Measurements from ENCODE around the gene SSH2. TPM values are rescaled to one million over a fixed set of nuclear protein-coding genes. Genes with fewer than 3 reads are reported as not detected.

The SSH2 gene
- total RNA-seq, 1 donor from 2014 or later: 23.0 TPM

GRCh38 chr17:29650396-29650795 is 279.6 kb downstream of the SSH2 start:
- Histone ChIP-seq H3K4me3 (ENCODE audit: low read length in 3 of 3) (no peak overlapping the region), H3K36me3 (ENCODE audit: control insufficient read depth in 3 of 3, insufficient read depth in 3 of 3, low read length in 3 of 3) (peaks cover 6 to 21% (median 17%) of the 10 kb centered on the region in 3 donors), H3K4me1 (ENCODE audit: control insufficient read depth in 3 of 3, insufficient read depth in 3 of 3, low read length in 3 of 3) (peaks cover 9 to 11% (median 11%) of the 10 kb centered on the region in 3 donors), H3K9me3 (ENCODE audit: control insufficient read depth in 3 of 3, low read length in 3 of 3) (no peaks in the 10 kb centered on the region), H3K9ac (ENCODE audit: low read depth in 1 of 3, low read length in 3 of 3) (no peak overlapping the region), H3K27me3 (ENCODE audit: control insufficient read depth in 3 of 3, insufficient read depth in 3 of 3, low read length in 3 of 3) (no peaks in the 10 kb centered on the region), H3K27ac (ENCODE audit: low read depth, low read length) (peak overlapping the region; percentile 19)

DNA sequence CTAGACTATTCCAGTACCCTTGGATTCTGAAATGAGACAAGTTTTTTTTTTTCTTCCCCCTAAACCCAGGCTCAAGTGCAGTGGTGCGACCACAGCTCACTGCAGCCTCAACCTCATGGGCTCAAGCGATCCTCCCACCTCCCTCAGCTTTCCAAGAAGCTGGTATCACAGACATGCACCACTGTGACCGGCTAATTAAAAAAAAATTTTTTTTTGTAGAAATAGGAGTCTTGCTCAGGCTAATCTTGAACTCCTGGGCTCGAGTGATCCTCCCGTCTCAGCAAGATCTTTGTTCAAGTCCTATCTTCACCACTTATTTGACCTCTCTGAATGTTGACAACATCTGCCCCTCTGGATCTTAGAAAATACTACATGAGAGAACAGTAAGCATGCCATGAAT is 280.7 kb downstream of the SSH2 start:
- Histone ChIP-seq H3K4me1 (ENCODE audit: control insufficient read depth in 3 of 3, insufficient read depth in 3 of 3, low read length in 3 of 3) (peaks cover 16 to 19% (median 18%) of the 10 kb centered on the region in 3 donors), H3K4me3 (ENCODE audit: low read length in 3 of 3) (no peak overlapping the region), H3K9me3 (ENCODE audit: control insufficient read depth in 3 of 3, low read length in 3 of 3) (no peaks in the 10 kb centered on the region), H3K27me3 (ENCODE audit: control insufficient read depth in 3 of 3, insufficient read depth in 3 of 3, low read length in 3 of 3) (no peaks in the 10 kb centered on the region), H3K36me3 (ENCODE audit: control insufficient read depth in 3 of 3, insufficient read depth in 3 of 3, low read length in 3 of 3) (peaks cover 6 to 16% (median 13%) of the 10 kb centered on the region in 3 donors), H3K27ac (ENCODE audit: low read depth, low read length) (peak overlapping the region; percentile 46), H3K9ac (ENCODE audit: low read depth in 1 of 3, low read length in 3 of 3) (no peak overlapping the region)

DNA sequence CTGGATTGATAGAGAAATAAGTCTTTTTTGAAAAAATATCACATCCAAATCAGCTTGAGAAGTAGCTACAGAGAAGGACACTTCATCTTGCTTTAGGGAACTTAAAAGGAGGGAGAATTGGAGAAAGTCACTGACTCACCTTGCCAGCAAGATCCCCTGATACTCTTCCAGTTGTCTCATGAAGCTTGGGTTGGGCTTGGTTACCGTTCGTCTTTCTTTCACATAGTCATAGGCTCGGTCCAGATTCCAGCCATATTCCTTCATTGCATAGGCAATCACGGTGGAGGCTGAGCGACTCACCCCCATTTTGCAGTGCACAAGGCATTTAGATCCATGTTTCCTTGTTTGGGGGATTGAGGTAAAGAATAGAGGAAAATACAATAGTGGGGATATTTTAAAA is 282.0 kb downstream of the SSH2 start:
- no peaks in the 10 kb centered on the region for H3K9me3 ChIP-seq (ENCODE audit: control insufficient read depth in 3 of 3, low read length in 3 of 3)
- H3K4me3 ChIP-seq (ENCODE audit: low read length in 3 of 3): no peak overlapping the region
- H3K9ac ChIP-seq (ENCODE audit: low read depth in 1 of 3, low read length in 3 of 3): no peak overlapping the region
- H3K4me1 ChIP-seq (ENCODE audit: control insufficient read depth in 3 of 3, insufficient read depth in 3 of 3, low read length in 3 of 3): peaks cover 25 to 32% (median 25%) of the 10 kb centered on the region in 3 donors
- no peaks in the 10 kb centered on the region for H3K27me3 ChIP-seq (ENCODE audit: control insufficient read depth in 3 of 3, insufficient read depth in 3 of 3, low read length in 3 of 3)
- peak overlapping the region; percentile 39 for H3K27ac ChIP-seq (ENCODE audit: low read depth, low read length)
- H3K36me3 ChIP-seq (ENCODE audit: control insufficient read depth in 3 of 3, insufficient read depth in 3 of 3, low read length in 3 of 3): peaks cover 6 to 13% (median 11%) of the 10 kb centered on the region in 3 donors

DNA sequence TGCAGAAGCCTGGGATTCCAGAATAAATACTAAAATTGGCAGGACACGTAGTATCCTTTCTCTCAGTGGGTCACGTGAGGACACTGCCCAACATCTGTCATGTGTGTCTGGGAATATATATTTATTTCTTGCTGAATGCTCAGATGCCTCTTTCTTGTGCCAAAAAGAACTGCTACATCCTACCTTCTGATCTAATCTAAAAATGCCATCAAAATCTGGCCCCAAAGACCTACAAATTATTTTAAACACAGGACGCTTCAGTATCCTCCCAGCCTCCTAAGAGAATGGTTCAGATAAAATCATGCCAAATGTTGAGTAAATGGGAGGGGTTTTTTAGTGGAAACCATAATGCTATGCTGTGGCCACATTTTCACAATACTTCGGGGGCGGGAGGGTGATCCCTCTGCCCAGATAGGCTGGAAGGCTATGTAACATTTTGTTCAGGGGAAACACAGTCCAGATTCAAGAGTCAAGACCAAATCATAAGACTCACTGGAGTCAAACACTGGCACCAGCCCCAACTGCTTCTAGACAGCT is 284.4 kb downstream of the SSH2 start:
- H3K36me3 ChIP-seq (ENCODE audit: control insufficient read depth in 3 of 3, insufficient read depth in 3 of 3, low read length in 3 of 3): peaks cover 6 to 10% (median 10%) of the 10 kb centered on the region in 3 donors
- no peaks in the 10 kb centered on the region for H3K27me3 ChIP-seq (ENCODE audit: control insufficient read depth in 3 of 3, insufficient read depth in 3 of 3, low read length in 3 of 3)
- no peaks in the 10 kb centered on the region for H3K9me3 ChIP-seq (ENCODE audit: control insufficient read depth in 3 of 3, low read length in 3 of 3)
- H3K4me3 ChIP-seq (ENCODE audit: low read length in 3 of 3): peak overlapping the region in 2 of 3 donors; percentile 14 to 27
- H3K4me1 ChIP-seq (ENCODE audit: control insufficient read depth in 3 of 3, insufficient read depth in 3 of 3, low read length in 3 of 3): peaks cover 46 to 50% (median 47%) of the 10 kb centered on the region in 3 donors
- H3K9ac ChIP-seq (ENCODE audit: low read depth in 1 of 3, low read length in 3 of 3): no peak overlapping the region
- H3K27ac ChIP-seq (ENCODE audit: low read depth, low read length): peak overlapping the region; percentile 72

GRCh38 chr17:29643817-29644160 is 286.2 kb downstream of the SSH2 start:
- Histone ChIP-seq H3K36me3 (ENCODE audit: control insufficient read depth in 3 of 3, insufficient read depth in 3 of 3, low read length in 3 of 3) (peaks cover 4 to 5% (median 4%) of the 10 kb centered on the region in 3 donors), H3K27me3 (ENCODE audit: control insufficient read depth in 3 of 3, insufficient read depth in 3 of 3, low read length in 3 of 3) (no peaks in the 10 kb centered on the region), H3K9me3 (ENCODE audit: control insufficient read depth in 3 of 3, low read length in 3 of 3) (no peaks in the 10 kb centered on the region), H3K27ac (ENCODE audit: low read depth, low read length) (peak overlapping the region; percentile 95), H3K4me3 (ENCODE audit: low read length in 3 of 3) (no peak overlapping the region), H3K9ac (ENCODE audit: low read depth in 1 of 3, low read length in 3 of 3) (peak overlapping the region in 1 of 3 donors; percentile 1), H3K4me1 (ENCODE audit: control insufficient read depth in 3 of 3, insufficient read depth in 3 of 3, low read length in 3 of 3) (peaks cover 59 to 62% (median 61%) of the 10 kb centered on the region in 3 donors)

DNA sequence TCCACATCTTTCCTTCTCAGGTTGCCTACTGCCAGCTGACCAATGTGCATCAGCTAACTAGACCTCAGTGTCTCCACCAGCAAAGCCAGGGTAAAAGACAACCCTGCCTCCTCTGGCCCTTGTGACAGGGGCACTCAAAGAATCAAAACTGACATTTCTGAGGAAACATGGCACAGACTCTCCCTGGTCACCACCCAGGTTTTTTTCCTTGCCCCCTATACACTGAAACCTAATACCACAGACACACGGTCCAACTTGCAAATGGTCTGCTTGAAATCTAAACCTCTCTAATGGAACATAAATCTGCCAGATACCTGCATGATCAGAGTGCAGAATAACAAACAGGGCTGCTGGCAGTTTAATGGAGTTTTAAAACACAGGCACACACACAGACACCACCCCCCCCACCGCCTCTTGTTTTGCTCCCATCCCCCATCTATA is 287.8 kb downstream of the SSH2 start:
- peak overlapping the region; percentile 69 to 83 (median 73) for H3K9ac ChIP-seq (ENCODE audit: low read depth in 1 of 3, low read length in 3 of 3)
- H3K36me3 ChIP-seq (ENCODE audit: control insufficient read depth in 3 of 3, insufficient read depth in 3 of 3, low read length in 3 of 3): no peaks in the 10 kb centered on the region
- H3K9me3 ChIP-seq (ENCODE audit: control insufficient read depth in 3 of 3, low read length in 3 of 3): no peaks in the 10 kb centered on the region
- H3K27me3 ChIP-seq (ENCODE audit: control insufficient read depth in 3 of 3, insufficient read depth in 3 of 3, low read length in 3 of 3): no peaks in the 10 kb centered on the region
- H3K4me1 ChIP-seq (ENCODE audit: control insufficient read depth in 3 of 3, insufficient read depth in 3 of 3, low read length in 3 of 3): peaks cover 62 to 69% (median 65%) of the 10 kb centered on the region in 3 donors
- peak overlapping the region in 2 of 3 donors; percentile 16 to 46 for H3K4me3 ChIP-seq (ENCODE audit: low read length in 3 of 3)
- peak overlapping the region; percentile 95 for H3K27ac ChIP-seq (ENCODE audit: low read depth, low read length)

DNA sequence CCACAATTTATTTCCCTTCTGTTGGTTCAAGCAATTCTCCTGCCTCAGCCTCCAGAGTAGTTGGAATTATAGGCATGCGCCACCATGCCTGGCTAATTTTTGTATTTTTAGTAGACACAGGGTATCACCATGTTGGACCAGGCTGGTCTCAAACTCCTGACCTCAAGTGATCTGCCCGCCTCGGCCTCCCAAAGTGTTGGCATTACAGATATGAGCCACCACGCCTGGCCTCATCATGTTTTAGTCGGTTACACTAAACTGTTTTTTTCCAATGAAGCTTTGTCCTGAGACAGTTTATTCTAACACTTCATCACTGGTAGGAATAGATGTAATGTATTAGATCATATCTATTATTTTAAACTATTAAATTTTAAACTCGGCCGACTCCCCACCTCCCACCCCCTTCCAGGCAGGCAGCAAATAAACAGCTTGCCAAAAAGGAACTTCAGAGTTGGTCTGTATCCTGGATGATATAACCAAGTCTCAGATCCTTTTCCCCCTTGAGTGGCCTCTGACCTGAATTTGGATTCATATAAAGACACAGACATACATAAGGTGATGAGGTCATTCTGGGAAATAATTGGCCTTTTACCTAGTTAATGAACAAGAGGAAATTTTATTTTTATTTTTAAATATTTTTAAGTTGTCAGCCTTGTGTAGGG is 288.9 kb downstream of the SSH2 start:
- Histone ChIP-seq H3K9me3 (ENCODE audit: control insufficient read depth in 3 of 3, low read length in 3 of 3) (no peaks in the 10 kb centered on the region), H3K4me1 (ENCODE audit: control insufficient read depth in 3 of 3, insufficient read depth in 3 of 3, low read length in 3 of 3) (peaks cover 61 to 67% (median 64%) of the 10 kb centered on the region in 3 donors), H3K27me3 (ENCODE audit: control insufficient read depth in 3 of 3, insufficient read depth in 3 of 3, low read length in 3 of 3) (no peaks in the 10 kb centered on the region), H3K27ac (ENCODE audit: low read depth, low read length) (peak overlapping the region; percentile 95), H3K4me3 (ENCODE audit: low read length in 3 of 3) (peak overlapping the region; percentile 16 to 64 (median 39)), H3K9ac (ENCODE audit: low read depth in 1 of 3, low read length in 3 of 3) (peak overlapping the region; percentile 69 to 83 (median 83)), H3K36me3 (ENCODE audit: control insufficient read depth in 3 of 3, insufficient read depth in 3 of 3, low read length in 3 of 3) (peaks cover 5 to 7% (median 6%) of the 10 kb centered on the region in 3 donors)

- no peaks in the 10 kb centered on the region for H3K27me3 ChIP-seq (ENCODE audit: control insufficient read depth in 3 of 3, insufficient read depth in 3 of 3, low read length in 3 of 3)
- H3K36me3 ChIP-seq (ENCODE audit: control insufficient read depth in 3 of 3, insufficient read depth in 3 of 3, low read length in 3 of 3): peaks cover 6 to 13% (median 9%) of the 10 kb centered on the region in 3 donors
- peaks cover 54 to 60% (median 59%) of the 10 kb centered on the region in 3 donors for H3K4me1 ChIP-seq (ENCODE audit: control insufficient read depth in 3 of 3, insufficient read depth in 3 of 3, low read length in 3 of 3)
- H3K4me3 ChIP-seq (ENCODE audit: low read length in 3 of 3): peak overlapping the region; percentile 39 to 65 (median 64)
- H3K9me3 ChIP-seq (ENCODE audit: control insufficient read depth in 3 of 3, low read length in 3 of 3): no peaks in the 10 kb centered on the region
- H3K27ac ChIP-seq (ENCODE audit: low read depth, low read length): peak overlapping the region; percentile 95
- peak overlapping the region; percentile 69 to 83 (median 75) for H3K9ac ChIP-seq (ENCODE audit: low read depth in 1 of 3, low read length in 3 of 3)
These were observed 289.6 kb downstream of the SSH2 start for GRCh38 chr17:29640413-29640812.

- Histone ChIP-seq H3K9me3 (ENCODE audit: control insufficient read depth in 3 of 3, low read length in 3 of 3) (no peaks in the 10 kb centered on the region), H3K27ac (ENCODE audit: low read depth, low read length) (peak overlapping the region; percentile 58), H3K27me3 (ENCODE audit: control insufficient read depth in 3 of 3, insufficient read depth in 3 of 3, low read length in 3 of 3) (no peaks in the 10 kb centered on the region), H3K4me1 (ENCODE audit: control insufficient read depth in 3 of 3, insufficient read depth in 3 of 3, low read length in 3 of 3) (peaks cover 41 to 52% (median 45%) of the 10 kb centered on the region in 3 donors), H3K4me3 (ENCODE audit: low read length in 3 of 3) (no peak overlapping the region), H3K36me3 (ENCODE audit: control insufficient read depth in 3 of 3, insufficient read depth in 3 of 3, low read length in 3 of 3) (peaks cover 25 to 41% (median 35%) of the 10 kb centered on the region in 3 donors), H3K9ac (ENCODE audit: low read depth in 1 of 3, low read length in 3 of 3) (peak overlapping the region in 2 of 3 donors; percentile 0 to 26)
These were observed 296.1 kb downstream of the SSH2 start for GRCh38 chr17:29633886-29634285.

- peak overlapping the region; percentile 31 for H3K27ac ChIP-seq (ENCODE audit: low read depth, low read length)
- no peaks in the 10 kb centered on the region for H3K9me3 ChIP-seq (ENCODE audit: control insufficient read depth in 3 of 3, low read length in 3 of 3)
- H3K4me1 ChIP-seq (ENCODE audit: control insufficient read depth in 3 of 3, insufficient read depth in 3 of 3, low read length in 3 of 3): peaks cover 63 to 66% (median 64%) of the 10 kb centered on the region in 3 donors
- H3K36me3 ChIP-seq (ENCODE audit: control insufficient read depth in 3 of 3, insufficient read depth in 3 of 3, low read length in 3 of 3): peaks cover 19 to 30% (median 26%) of the 10 kb centered on the region in 3 donors
- no peaks in the 10 kb centered on the region for H3K27me3 ChIP-seq (ENCODE audit: control insufficient read depth in 3 of 3, insufficient read depth in 3 of 3, low read length in 3 of 3)
- peak overlapping the region in 1 of 3 donors; percentile 50 for H3K9ac ChIP-seq (ENCODE audit: low read depth in 1 of 3, low read length in 3 of 3)
- no peak overlapping the region for H3K4me3 ChIP-seq (ENCODE audit: low read length in 3 of 3)
These were observed 299.3 kb downstream of the SSH2 start for GRCh38 chr17:29630630-29631193.

Data from skeletal muscle tissue (tissue), 4 donors.